ENCODE measurements around the gene AQP2. TPM values are rescaled to one million over a fixed set of nuclear protein-coding genes. Genes with fewer than 3 reads are reported as not detected.

AQP2 gene
- total and polyA plus RNA-seq, 2 of the 13 experiments (the other 11 are each of a cell fraction or from before 2014, with no cell fraction given) = not detected

- FAIRE-seq (no peak), ATAC-seq (no peak), DNase-seq (ENCODE audit: low spot score) (no peak)
- ChIA-PET POLR2A (no interaction called here), CTCF (ENCODE audit: low intra/inter-chr PET ratio, low total read pairs) (no interaction called here)
- TF ChIP-seq, protein P1, sequence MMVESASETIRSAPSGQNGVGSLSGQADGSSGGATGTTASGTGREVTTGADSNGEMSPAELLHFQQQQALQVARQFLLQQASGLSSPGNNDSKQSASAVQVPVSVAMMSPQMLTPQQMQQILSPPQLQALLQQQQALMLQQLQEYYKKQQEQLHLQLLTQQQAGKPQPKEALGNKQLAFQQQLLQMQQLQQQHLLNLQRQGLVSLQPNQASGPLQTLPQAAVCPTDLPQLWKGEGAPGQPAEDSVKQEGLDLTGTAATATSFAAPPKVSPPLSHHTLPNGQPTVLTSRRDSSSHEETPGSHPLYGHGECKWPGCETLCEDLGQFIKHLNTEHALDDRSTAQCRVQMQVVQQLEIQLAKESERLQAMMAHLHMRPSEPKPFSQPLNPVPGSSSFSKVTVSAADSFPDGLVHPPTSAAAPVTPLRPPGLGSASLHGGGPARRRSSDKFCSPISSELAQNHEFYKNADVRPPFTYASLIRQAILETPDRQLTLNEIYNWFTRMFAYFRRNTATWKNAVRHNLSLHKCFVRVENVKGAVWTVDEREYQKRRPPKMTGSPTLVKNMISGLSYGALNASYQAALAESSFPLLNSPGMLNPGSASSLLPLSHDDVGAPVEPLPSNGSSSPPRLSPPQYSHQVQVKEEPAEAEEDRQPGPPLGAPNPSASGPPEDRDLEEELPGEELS (CRISPR knock-in tag; IDR thresholded peaks at IDR 0.05) = no peak
- TF ChIP-seq GATAD2A (CRISPR knock-in tag; IDR thresholded peaks at IDR 0.05) = no peak
- TF ChIP-seq ZNF572 (CRISPR knock-in tag; IDR thresholded peaks at IDR 0.05) = no peak
- no peak for TF ChIP-seq NR2C2 (CRISPR knock-in tag; IDR thresholded peaks at IDR 0.05; ENCODE audit: borderline replicate concordance)
- no peak for TF ChIP-seq ATAD3A (CRISPR knock-in tag; IDR thresholded peaks at IDR 0.05)
- Histone ChIP-seq H3K4me1 (ENCODE audit: insufficient read depth, low read length) (no peaks in the 10 kb centered on the region), H3K4me2 (ENCODE audit: low read depth, low read length) (no peak overlapping the region), H3K9me3 (ENCODE audit: low read length) (no peaks in the 10 kb centered on the region), H3K79me2 (ENCODE audit: insufficient read depth, low read length) (no peaks in the 10 kb centered on the region), H3K27me3 (ENCODE audit: control insufficient read depth in 1 of 2, insufficient read depth in 2 of 2, low read length in 2 of 2) (peaks cover 0 to 9% of the 10 kb centered on the region in 2 experiments; a peak in 1 of 5 replicates), H3K9ac (ENCODE audit: insufficient read depth, low read depth, low read length) (no peak overlapping the region), H4K20me1 (ENCODE audit: insufficient read depth, low read length) (no peaks in the 10 kb centered on the region), H3K36me3 (replicated peaks in 1 of 2; ENCODE audit: control insufficient read depth in 1 of 2, insufficient read depth in 2 of 2, low read length in 2 of 2) (no peaks in the 10 kb centered on the region), H3K4me3 (replicated peaks in 1 of 3; ENCODE audit: insufficient read depth in 1 of 3, low read depth in 2 of 3, low read length in 3 of 3) (no peak overlapping the region), H2AFZ (ENCODE audit: low read length) (no peak overlapping the region), H3K27ac (ENCODE audit: extremely low read length, insufficient read depth, low read length) (no peak overlapping the region)
- in situ Hi-C loops (cut with HindIII; ENCODE audit: extremely low pct_ligation_motif_present, low pct_unique_long_range_greater_than_20kb) (no loop called here), intact Hi-C loops (cut with micrococcal nuclease; ENCODE audit: unreplicated experiment) (no loop called here)
- BruUV-seq (replicated peaks) = no TSS peak
- 57% methylated on average over 6 of the region's 6 CpGs for WGBS (ENCODE audit: low lambda C conversion rate)
Observed at GRCh38 chr12:49928471-49928870, 22.1 kb upstream of the AQP2 start.

DNA sequence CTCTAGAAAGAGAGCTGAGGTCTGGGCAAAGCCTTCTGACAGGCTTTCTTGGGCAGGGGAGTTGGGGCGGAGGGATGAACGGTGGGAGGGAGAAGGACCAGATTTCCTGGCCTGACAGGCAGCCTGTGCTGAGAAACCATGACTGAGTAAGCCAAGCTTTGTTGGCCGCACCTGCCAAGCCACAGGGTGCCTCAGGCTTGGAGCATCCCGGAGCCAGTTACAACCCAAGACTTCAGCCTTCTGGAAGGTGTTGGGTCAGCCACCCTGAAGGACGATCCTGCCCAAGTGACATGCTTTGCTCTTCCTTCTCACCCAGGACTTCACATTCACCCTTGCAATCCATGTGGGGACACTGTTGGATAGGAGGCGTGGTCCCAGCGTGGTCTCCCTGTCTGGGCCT is 21.0 kb upstream of the AQP2 start:
- H3K27ac ChIP-seq (ENCODE audit: extremely low read length, insufficient read depth, low read length) = no peak overlapping the region
- FAIRE-seq = no peak
- no peak overlapping the region for H2AFZ ChIP-seq (ENCODE audit: low read length)
- no peak for ATAC-seq
- BruUV-seq (replicated peaks) = no TSS peak
- no peaks in the 10 kb centered on the region for H4K20me1 ChIP-seq (ENCODE audit: insufficient read depth, low read length)
- in situ Hi-C loops (cut with HindIII; ENCODE audit: extremely low pct_ligation_motif_present, low pct_unique_long_range_greater_than_20kb) = no loop called here
- no peak for DNase-seq (ENCODE audit: low spot score)
- H3K9me3 ChIP-seq (ENCODE audit: low read length) = no peaks in the 10 kb centered on the region
- no peak overlapping the region for H3K9ac ChIP-seq (ENCODE audit: insufficient read depth, low read depth, low read length)
- no peak overlapping the region for H3K4me2 ChIP-seq (ENCODE audit: low read depth, low read length)
- no peak overlapping the region for H3K4me3 ChIP-seq (replicated peaks in 1 of 3; ENCODE audit: insufficient read depth in 1 of 3, low read depth in 2 of 3, low read length in 3 of 3)
- H3K79me2 ChIP-seq (ENCODE audit: insufficient read depth, low read length) = no peaks in the 10 kb centered on the region
- WGBS (ENCODE audit: low lambda C conversion rate) = 23% methylated on average over 2 of the region's 7 CpGs
- no peaks in the 10 kb centered on the region for H3K36me3 ChIP-seq (replicated peaks in 1 of 2; ENCODE audit: control insufficient read depth in 1 of 2, insufficient read depth in 2 of 2, low read length in 2 of 2)
- intact Hi-C loops (cut with micrococcal nuclease; ENCODE audit: unreplicated experiment) = no loop called here
- H3K27me3 ChIP-seq (ENCODE audit: control insufficient read depth in 1 of 2, insufficient read depth in 2 of 2, low read length in 2 of 2) = peaks cover 0 to 4% of the 10 kb centered on the region in 2 experiments; a peak in 1 of 5 replicates
- no peaks in the 10 kb centered on the region for H3K4me1 ChIP-seq (ENCODE audit: insufficient read depth, low read length)
- ChIA-PET CTCF (ENCODE audit: low intra/inter-chr PET ratio, low total read pairs) (no interaction called here), POLR2A (no interaction called here)
- TF ChIP-seq SMAD9 (CRISPR knock-in tag; IDR thresholded peaks at IDR 0.05) (no peak), ZSCAN29 (CRISPR knock-in tag; conservative IDR thresholded peaks at IDR 0.05) (no peak), ASH2L (IDR thresholded peaks at IDR 0.05; ENCODE audit: insufficient read length, low read depth, low read length) (no peak), ERF (CRISPR knock-in tag; IDR thresholded peaks at IDR 0.05) (no peak), ZNF337 (CRISPR knock-in tag; IDR thresholded peaks at IDR 0.05; ENCODE audit: borderline replicate concordance, low read depth) (no peak), PHF21A (CRISPR knock-in tag; IDR thresholded peaks at IDR 0.05) (no peak), TAF1 (CRISPR knock-in tag; IDR thresholded peaks at IDR 0.05) (no peak), SNAPC2 (CRISPR knock-in tag; IDR thresholded peaks at IDR 0.05) (no peak), SMAD1 (CRISPR knock-in tag; IDR thresholded peaks at IDR 0.05; ENCODE audit: borderline replicate concordance, low read depth) (no peak), ZNF784 (CRISPR knock-in tag; IDR thresholded peaks at IDR 0.05; ENCODE audit: borderline replicate concordance) (no peak)
- TF ChIP-seq, protein P2, sequence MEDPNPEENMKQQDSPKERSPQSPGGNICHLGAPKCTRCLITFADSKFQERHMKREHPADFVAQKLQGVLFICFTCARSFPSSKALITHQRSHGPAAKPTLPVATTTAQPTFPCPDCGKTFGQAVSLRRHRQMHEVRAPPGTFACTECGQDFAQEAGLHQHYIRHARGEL (CRISPR knock-in tag; IDR thresholded peaks at IDR 0.05) = no peak
- TF ChIP-seq, protein P3, sequence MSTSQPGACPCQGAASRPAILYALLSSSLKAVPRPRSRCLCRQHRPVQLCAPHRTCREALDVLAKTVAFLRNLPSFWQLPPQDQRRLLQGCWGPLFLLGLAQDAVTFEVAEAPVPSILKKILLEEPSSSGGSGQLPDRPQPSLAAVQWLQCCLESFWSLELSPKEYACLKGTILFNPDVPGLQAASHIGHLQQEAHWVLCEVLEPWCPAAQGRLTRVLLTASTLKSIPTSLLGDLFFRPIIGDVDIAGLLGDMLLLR (CRISPR knock-in tag; IDR thresholded peaks at IDR 0.05) = no peak

All from HepG2 (cell line).